Transverse colon (tissue), 4 donors: ENCODE results near the gene TPRG1L. TPM values are rescaled to one million over a fixed set of nuclear protein-coding genes. Genes with fewer than 3 reads are reported as not detected.
A peak's percentile ranks its signal among the peaks of the same experiment; 100 is the strongest.

ENCODE experiments used
- DNase-seq: peaks from one replicate; pipeline ENCODE4 v3.0.0-alpha.2; 2019
- H3K27ac ChIP-seq, 4 donors: fragments of 200-600 bp; sonication (generic); 2 replicates each; pipeline ENCODE4 v1.5.1; 2016 to 2018; ENCODE audit warnings: inconsistent platforms in 4 of 4
- H3K27me3 ChIP-seq: fragments of 200-600 bp; sonication (generic); 2 replicates; pipeline ENCODE4 v1.5.1; 2017; ENCODE audit warnings: inconsistent platforms
- H3K36me3 ChIP-seq, 4 donors: fragments of 200-600 bp; sonication (generic); 2 replicates each; pipeline ENCODE4 v1.5.1; 2017 to 2019; ENCODE audit warnings: inconsistent platforms in 4 of 4
- H3K4me1 ChIP-seq, 4 donors: fragments of 200-600 bp; sonication (generic); 2 replicates each; pipeline ENCODE4 v1.5.1; 2017 to 2020; ENCODE audit warnings: inconsistent platforms in 4 of 4
- H3K4me3 ChIP-seq, 4 donors: fragments of 200-600 bp; sonication (generic); 1 replicate in 1 of 4; 2 replicates in 3 of 4; pipeline versions ENCODE4 v1.5.1 to v1.6.1; 2017 to 2019; ENCODE audit warnings: inconsistent platforms in 4 of 4
- H3K9me3 ChIP-seq, 2 donors: fragments of 200-600 bp; sonication (generic); 2 replicates each; pipeline ENCODE4 v1.5.1; 2017 to 2019; ENCODE audit warnings: inconsistent platforms in 2 of 2
- EP300 ChIP-seq: sonication (generic); formaldehyde crosslinking; IDR thresholded peaks from one replicate; pipeline ENCODE4 v1.6.1; 2017; ENCODE audit warnings: antibody characterized with exemption, low read depth
- POLR2A ChIP-seq: fragments of 450-650 bp; IDR thresholded peaks from one replicate; pipeline ENCODE4 v1.6.1; 2016; ENCODE audit warnings: antibody characterized with exemption, mild to moderate bottlenecking, moderate library complexity
- POLR2AphosphoS5 ChIP-seq, 3 donors: sonication (generic); formaldehyde crosslinking; IDR thresholded peaks; one replicate each; pipeline ENCODE4 v1.6.1; 2016; ENCODE audit warnings: antibody characterized with exemption in 3 of 3
- WGBS, 2 donors: methylation state at CpG; one replicate each; pipeline ENCODE4 v1.1.5; 2018; ENCODE audit warnings: low coverage in 1 of 2; 5-methylcytosine and 5-hydroxymethylcytosine counted together
- in situ Hi-C, 4 donors: fragments of 200-750 bp; cut with MboI; loops; one replicate each; pipeline versions ENCODE4 v1.15.0 to v1.15.1; 2017; ENCODE audit warnings: low sequenced_read_pairs in 3 of 4, low pct_ligation_motif_present in 1 of 4, low pct_unique_long_range_greater_than_20kb in 1 of 4
- intact Hi-C: fragments of 100-400 bp; cut with DNase I; formaldehyde crosslinking; loops from one replicate; pipeline ENCODE4 v1.15.1; 2023; ENCODE audit warnings: low total_unique reads
- total RNA-seq, 4 donors: library from RNA; depleted of rRNA; stranded (reverse); fragments of >200 nt; gene quantifications; one replicate each; pipeline ENCODE4 v1.1.0, GENCODE V29; 2016
- TF ChIP-seq, protein P1 (sequence below), 5 experiments: fragments of 200-600 bp in 3 of 5; fragments of 450-650 bp in 2 of 5; sonication (generic) in 3 of 5; IDR thresholded peaks; 1 replicate in 2 of 5; 2 replicates in 3 of 5; pipeline ENCODE4 v1.5.1; 2016 to 2017; ENCODE audit warnings: antibody characterized with exemption in 5 of 5, inconsistent platforms in 3 of 5, mild to moderate bottlenecking in 2 of 5, moderate library complexity in 1 of 5

The TPRG1L gene
- total RNA-seq, 4 donors from 2014 or later, result 24.5 to 86.8 (median 56.0) TPM

DNA sequence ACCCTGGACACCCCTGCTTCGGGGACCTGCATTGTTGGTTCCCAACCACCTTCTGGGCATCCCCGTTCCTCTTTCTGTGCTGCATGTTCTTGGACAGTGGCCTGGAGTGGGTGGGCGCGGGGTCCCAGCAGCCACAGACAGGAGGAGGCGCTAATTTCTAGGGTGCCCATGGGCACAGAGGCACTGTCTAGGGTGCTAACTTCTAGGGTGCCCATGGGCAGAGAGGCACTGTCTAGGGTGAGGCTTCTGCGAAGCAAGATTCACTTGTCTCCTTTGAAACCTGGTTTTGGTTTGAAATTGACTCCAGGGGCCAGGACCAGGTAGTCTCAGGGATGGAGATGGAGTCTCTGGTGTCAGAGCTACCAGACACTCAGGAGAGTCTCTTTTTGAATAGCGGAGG is 12.7 kb upstream of the TPRG1L start:
- 75% methylated on average over 6 of the region's 7 CpGs; no CpG with 5 or more reads in 1 of the 2 donors for WGBS, 2 donors
- Histone ChIP-seq H3K4me3 (peak overlapping the region in 1 of 4 donors; percentile 40), H3K36me3 (no peaks in the 10 kb centered on the region), H3K27me3 (peaks cover 51% of the 10 kb centered on the region), H3K4me1 (peaks cover 11 to 19% (median 15%) of the 10 kb centered on the region in 4 donors), H3K9me3 (no peaks in the 10 kb centered on the region), H3K27ac (no peak overlapping the region)
- TF ChIP-seq POLR2A (no peak), EP300 (no peak), POLR2AphosphoS5 (IDR thresholded peaks at IDR 0.05) (no peak)
- TF ChIP-seq, protein P1, sequence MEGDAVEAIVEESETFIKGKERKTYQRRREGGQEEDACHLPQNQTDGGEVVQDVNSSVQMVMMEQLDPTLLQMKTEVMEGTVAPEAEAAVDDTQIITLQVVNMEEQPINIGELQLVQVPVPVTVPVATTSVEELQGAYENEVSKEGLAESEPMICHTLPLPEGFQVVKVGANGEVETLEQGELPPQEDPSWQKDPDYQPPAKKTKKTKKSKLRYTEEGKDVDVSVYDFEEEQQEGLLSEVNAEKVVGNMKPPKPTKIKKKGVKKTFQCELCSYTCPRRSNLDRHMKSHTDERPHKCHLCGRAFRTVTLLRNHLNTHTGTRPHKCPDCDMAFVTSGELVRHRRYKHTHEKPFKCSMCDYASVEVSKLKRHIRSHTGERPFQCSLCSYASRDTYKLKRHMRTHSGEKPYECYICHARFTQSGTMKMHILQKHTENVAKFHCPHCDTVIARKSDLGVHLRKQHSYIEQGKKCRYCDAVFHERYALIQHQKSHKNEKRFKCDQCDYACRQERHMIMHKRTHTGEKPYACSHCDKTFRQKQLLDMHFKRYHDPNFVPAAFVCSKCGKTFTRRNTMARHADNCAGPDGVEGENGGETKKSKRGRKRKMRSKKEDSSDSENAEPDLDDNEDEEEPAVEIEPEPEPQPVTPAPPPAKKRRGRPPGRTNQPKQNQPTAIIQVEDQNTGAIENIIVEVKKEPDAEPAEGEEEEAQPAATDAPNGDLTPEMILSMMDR (IDR thresholded peaks at IDR 0.05), result no peak
- DNase-seq, result no peak
- intact Hi-C loops (no loop called here), in situ Hi-C loops (no loop called here)

DNA sequence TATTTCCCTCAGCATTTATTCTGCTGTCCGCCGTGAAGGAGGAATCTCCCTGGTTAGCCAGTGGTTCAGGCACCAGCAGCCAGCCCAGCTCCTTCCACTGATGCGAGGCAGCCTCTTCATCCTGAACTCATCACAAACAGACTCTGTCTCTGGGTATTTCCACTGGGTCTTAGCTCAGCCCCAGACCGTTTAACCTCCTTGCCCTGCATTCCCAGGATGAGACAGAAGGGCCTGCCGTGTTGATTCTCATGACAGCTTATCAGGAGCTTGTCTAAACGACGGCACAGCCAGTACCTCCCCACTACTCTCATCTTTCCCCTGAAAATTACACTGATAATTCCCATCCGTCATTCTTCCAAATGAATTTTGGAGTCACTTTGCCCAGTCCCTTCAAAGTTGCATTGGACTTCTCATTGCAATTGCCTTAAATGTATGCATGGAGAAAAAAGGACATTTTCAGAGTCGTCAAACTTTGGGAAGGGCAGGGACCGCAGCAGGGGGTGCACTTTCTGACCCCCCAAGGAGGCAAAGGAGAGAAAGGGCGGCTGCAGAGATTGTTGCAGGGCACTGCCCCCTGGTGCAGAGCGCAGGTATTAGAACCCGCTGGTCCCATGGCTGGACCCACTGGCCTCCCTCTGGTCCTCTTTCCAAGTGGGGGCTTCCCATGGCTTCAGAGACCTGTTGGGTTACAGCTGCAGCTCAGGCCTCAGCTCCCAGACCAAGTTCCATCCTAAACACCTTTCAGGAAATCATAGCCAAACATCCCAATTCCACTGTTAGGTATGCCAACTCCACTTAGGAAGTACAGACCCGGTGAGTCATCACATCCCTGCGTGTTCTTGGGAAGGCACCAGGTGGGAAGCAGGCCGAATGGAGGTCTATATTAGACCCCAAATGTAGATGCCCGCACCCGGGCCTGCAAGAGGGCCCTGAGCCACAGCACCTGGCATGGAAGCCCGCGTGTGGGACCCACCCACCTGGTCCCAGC is 9.8 kb upstream of the TPRG1L start:
- Histone ChIP-seq H3K36me3 (no peaks in the 10 kb centered on the region), H3K4me3 (no peak overlapping the region), H3K4me1 (peaks cover 11 to 23% (median 16%) of the 10 kb centered on the region in 4 donors), H3K9me3 (no peaks in the 10 kb centered on the region), H3K27ac (no peak overlapping the region), H3K27me3 (peaks cover 35% of the 10 kb centered on the region)
- intact Hi-C loops, result loop anchor here (5.0 kb wide), 1 partner anchor 123 kb away; no protein-coding TSS in a partner anchor
- TF ChIP-seq POLR2A, result no peak
- TF ChIP-seq, protein P1 (IDR thresholded peaks at IDR 0.05), result peak; percentile 35 to 54 (median 44)
- WGBS, 2 donors, result 47 to 50% methylated on average over 7 to 20 of the region's 20 CpGs
- no peak for DNase-seq
- in situ Hi-C loops, result no loop called here

DNA sequence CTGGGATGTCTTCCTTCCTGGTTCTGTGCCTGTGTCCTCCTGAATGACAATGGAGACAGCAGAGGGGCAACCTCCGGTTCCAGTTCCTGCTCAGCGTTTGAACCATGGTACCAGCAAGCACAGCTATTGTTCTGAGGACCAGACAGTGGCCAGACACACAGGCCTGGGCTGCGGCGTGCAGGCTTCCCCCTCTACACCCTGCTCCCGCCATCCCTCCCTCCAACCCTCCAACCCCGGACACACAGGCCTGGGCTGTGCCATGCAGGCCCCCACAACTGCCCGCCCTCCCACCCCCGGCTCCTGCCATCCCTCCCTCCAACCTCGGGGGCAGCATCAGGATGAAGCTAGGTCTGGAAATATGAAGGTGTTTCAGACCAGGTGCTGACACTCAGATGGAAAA is 8.0 kb upstream of the TPRG1L start:
- DNase-seq, result no peak
- TF ChIP-seq, protein P1 (IDR thresholded peaks at IDR 0.05), result no peak
- TF ChIP-seq EP300, result no peak
- no peak for TF ChIP-seq POLR2AphosphoS5 (IDR thresholded peaks at IDR 0.05)
- TF ChIP-seq POLR2A, result no peak
- intact Hi-C loops (loop anchor here (5.0 kb wide), 1 partner anchor 125 kb away; no protein-coding TSS in a partner anchor), in situ Hi-C loops (no loop called here)
- Histone ChIP-seq H3K4me3 (no peak overlapping the region), H3K36me3 (no peaks in the 10 kb centered on the region), H3K27ac (no peak overlapping the region), H3K27me3 (peaks cover 17% of the 10 kb centered on the region), H3K4me1 (peaks cover 0 to 9% (median 2%) of the 10 kb centered on the region in 4 donors), H3K9me3 (no peaks in the 10 kb centered on the region)
- 75% methylated on average over 9 of the region's 9 CpGs; no CpG with 5 or more reads in 1 of the 2 donors for WGBS, 2 donors

DNA sequence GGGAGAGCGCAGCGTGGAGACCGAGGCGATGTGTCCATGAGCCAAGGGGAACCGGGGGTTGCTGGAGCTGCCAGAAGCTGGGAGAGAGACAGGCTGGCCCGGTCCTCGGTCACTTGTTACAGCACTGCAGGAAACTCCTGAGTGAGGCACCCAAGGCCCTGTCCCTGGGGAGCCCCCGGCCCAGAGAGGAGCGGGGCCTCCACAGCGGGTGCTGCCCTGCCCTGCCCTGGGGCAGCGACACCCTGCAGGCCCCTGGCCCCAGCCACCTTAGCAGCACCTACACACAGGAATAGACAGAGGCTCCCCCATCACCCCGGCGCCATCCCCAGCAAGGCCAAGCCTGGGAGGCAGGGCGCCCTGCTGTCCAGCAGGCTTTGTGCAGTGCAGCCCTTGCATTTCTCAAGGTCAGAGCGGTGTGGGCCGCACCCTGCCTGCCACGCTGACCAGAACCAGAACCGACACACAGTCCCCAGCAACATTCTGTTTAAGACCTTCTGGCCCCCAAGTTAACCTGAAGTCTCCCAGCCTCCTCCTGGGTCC is 6.9 kb upstream of the TPRG1L start:
- Histone ChIP-seq H3K4me3 (no peak overlapping the region), H3K9me3 (no peaks in the 10 kb centered on the region), H3K27ac (no peak overlapping the region), H3K27me3 (peaks cover 8% of the 10 kb centered on the region), H3K4me1 (peaks cover under 1 to 9% (median 5%) of the 10 kb centered on the region in 4 donors), H3K36me3 (no peaks in the 10 kb centered on the region)
- in situ Hi-C loops, result no loop called here
- DNase-seq, result no peak
- TF ChIP-seq, protein P1 (IDR thresholded peaks at IDR 0.05), result no peak
- TF ChIP-seq POLR2AphosphoS5 (IDR thresholded peaks at IDR 0.05) (no peak), EP300 (no peak), POLR2A (no peak)
- 87 to 88% methylated on average over 7 to 17 of the region's 18 CpGs for WGBS, 2 donors
- intact Hi-C loops, result loop anchor here (5.0 kb wide), 1 partner anchor 126 kb away; no protein-coding TSS in a partner anchor
